OCI-LY7 (cell line): ENCODE data around the gene PSMF1. TPM values are rescaled to one million over a fixed set of nuclear protein-coding genes. Genes with fewer than 3 reads are reported as not detected.

Source experiments
- BruUV-seq: library from RNA; stranded (reverse); fragments of 400-500 nt; replicated peaks from 2 replicates; lab custom pipeline; 2021; lab: Mats Ljungman, UMichigan
- CTCF ChIA-PET: fragments of 300-600 bp; sonication (Branson Sonifier 250); formaldehyde crosslinking; loops from one replicate; lab custom pipeline; 2022; ENCODE audit warnings: antibody characterized with exemption; ENCODE audit not compliant: unreplicated experiment; lab: Charles Lee
- POLR2A ChIA-PET: fragments of 300-600 bp; sonication (Branson Sonifier 250); formaldehyde crosslinking; loops from one replicate; lab custom pipeline; 2022; ENCODE audit warnings: antibody characterized with exemption; lab: Charles Lee
- DNase-seq: peaks from one replicate; pipeline ENCODE4 v3.0.0-alpha.2; 2015; ENCODE audit warnings: low spot score
- H2AFZ ChIP-seq: fragments of 200-600 bp; sonication (generic), shearing (Covaris generic); 2 replicates; pipeline ENCODE4 v1.6.1; 2014; ENCODE audit warnings: mild to moderate bottlenecking, antibody characterized with exemption, low read length, moderate library complexity
- H3K27ac ChIP-seq: fragments of 200-600 bp; sonication (generic); 2 replicates; pipeline ENCODE4 v1.5.1; 2014; ENCODE audit warnings: mixed run types, low read depth, mild to moderate bottlenecking, moderate library complexity, low read length, inconsistent platforms; ENCODE audit not compliant: poor library complexity, severe bottlenecking
- H3K36me3 ChIP-seq: fragments of 200-600 bp; sonication (generic); 2 replicates; pipeline ENCODE4 v1.6.1; 2014; ENCODE audit warnings: mild to moderate bottlenecking, antibody characterized with exemption, low read length, moderate library complexity, mixed read lengths; ENCODE audit not compliant: insufficient read depth
- H3K4me1 ChIP-seq: fragments of 200-600 bp; sonication (generic); 2 replicates; pipeline ENCODE4 v1.5.1; 2014; ENCODE audit warnings: mild to moderate bottlenecking, low read length; ENCODE audit not compliant: insufficient read depth, poor library complexity, severe bottlenecking
- H3K4me2 ChIP-seq: fragments of 200-600 bp; sonication (generic); 2 replicates; pipeline ENCODE4 v1.6.1; 2014; ENCODE audit warnings: mild to moderate bottlenecking, low read length
- H3K4me3 ChIP-seq: fragments of 200-600 bp; sonication (generic); 2 replicates; pipeline ENCODE4 v1.5.1; 2014; ENCODE audit warnings: mild to moderate bottlenecking, low read depth, low read length; ENCODE audit not compliant: poor library complexity, severe bottlenecking
- H3K79me2 ChIP-seq: fragments of 200-600 bp; sonication (generic); 2 replicates; pipeline ENCODE4 v1.6.1; 2016; ENCODE audit warnings: low read depth, mild to moderate bottlenecking, low read length, moderate library complexity, mixed read lengths; ENCODE audit not compliant: insufficient read depth
- H3K9me2 ChIP-seq: fragments of 200-600 bp; sonication (generic); 2 replicates; pipeline ENCODE4 v1.6.1; 2016; ENCODE audit warnings: mild to moderate bottlenecking, low read length, mixed read lengths; ENCODE audit not compliant: insufficient read depth
- H3K9me3 ChIP-seq: fragments of 200-600 bp; sonication (generic); 2 replicates; pipeline ENCODE4 v1.6.1; 2014; ENCODE audit warnings: mild to moderate bottlenecking, mixed run types, low read length, mixed read lengths
- H4K20me1 ChIP-seq: fragments of 200-600 bp; sonication (generic); 2 replicates; pipeline ENCODE4 v1.6.1; 2014; ENCODE audit warnings: mild to moderate bottlenecking, antibody characterized with exemption, low read length, moderate library complexity, mixed read lengths; ENCODE audit not compliant: insufficient read depth
- CTCF ChIP-seq: fragments of 200-600 bp; sonication (generic); conservative IDR thresholded peaks from 2 replicates; pipeline ENCODE4 v1.5.1; 2014; ENCODE audit warnings: mild to moderate bottlenecking, antibody characterized with exemption, low read length, moderate library complexity, mixed read lengths
- EZH2phosphoT487 ChIP-seq: fragments of 200-600 bp; sonication (generic); IDR thresholded peaks from 2 replicates; pipeline ENCODE4 v1.6.1; 2018; ENCODE audit warnings: low read depth, borderline replicate concordance, mild to moderate bottlenecking, mixed run types, antibody characterized with exemption, low read length, moderate library complexity, mixed read lengths
- intact Hi-C: fragments of 100-400 bp; cut with micrococcal nuclease; formaldehyde crosslinking; loops from one replicate; pipeline ENCODE4 v1.10.0; 2022; ENCODE audit not compliant: unreplicated experiment
- total RNA-seq, 2 experiments: library from RNA; depleted of rRNA in 1 of 2; stranded (reverse); fragments of >200 nt in 1 of 2; shearing (Covaris generic) in 1 of 2; gene quantifications; 2 replicates each; pipeline ENCODE4 v1.2.3, GENCODE V29; 2014 to 2022

PSMF1 gene
- total RNA-seq, 2 experiments from 2014 or later = 34.7 to 132 TPM

GRCh38 chr20:1169224-1169623, 50.8 kb downstream of the PSMF1 start:
- no peaks in the 10 kb centered on the region for H3K4me1 ChIP-seq
- BruUV-seq = no TSS peak
- H3K27ac ChIP-seq = no peak overlapping the region
- no peaks in the 10 kb centered on the region for H4K20me1 ChIP-seq
- POLR2A ChIA-PET = no interaction called here
- H3K4me3 ChIP-seq = no peak overlapping the region
- no peak for DNase-seq
- no peak for TF ChIP-seq EZH2phosphoT487
- TF ChIP-seq CTCF = no peak
- no peak overlapping the region for H3K4me2 ChIP-seq
- no peaks in the 10 kb centered on the region for H3K9me2 ChIP-seq
- intact Hi-C loops = no loop called here
- H3K79me2 ChIP-seq = no peaks in the 10 kb centered on the region
- CTCF ChIA-PET = no interaction called here
- peaks cover 65% of the 10 kb centered on the region for H3K36me3 ChIP-seq
- no peaks in the 10 kb centered on the region for H3K9me3 ChIP-seq
- no peak overlapping the region for H2AFZ ChIP-seq

- Histone ChIP-seq H3K27ac (no peak overlapping the region), H3K36me3 (peaks cover 41% of the 10 kb centered on the region), H4K20me1 (no peaks in the 10 kb centered on the region), H3K9me3 (no peaks in the 10 kb centered on the region), H3K9me2 (no peaks in the 10 kb centered on the region), H3K4me2 (no peak overlapping the region), H2AFZ (no peak overlapping the region), H3K79me2 (no peaks in the 10 kb centered on the region), H3K4me1 (no peaks in the 10 kb centered on the region), H3K4me3 (no peak overlapping the region)
- CTCF ChIA-PET = no interaction called here
- POLR2A ChIA-PET = interaction anchor here (0.7 kb wide), 1 partner anchor 308 kb away, joined by 3 read pairs; no protein-coding TSS in a partner anchor
- intact Hi-C loops = no loop called here
- TF ChIP-seq CTCF (no peak), EZH2phosphoT487 (no peak)
- DNase-seq = peak; percentile 10
- no TSS peak for BruUV-seq
Observed at GRCh38 chr20:1171461-1172093, 53.2 kb downstream of the PSMF1 start.

- BruUV-seq = no TSS peak
- no peaks in the 10 kb centered on the region for H4K20me1 ChIP-seq
- H3K27ac ChIP-seq = no peak overlapping the region
- H3K9me3 ChIP-seq = no peaks in the 10 kb centered on the region
- H3K4me3 ChIP-seq = no peak overlapping the region
- TF ChIP-seq EZH2phosphoT487 (no peak), CTCF (no peak)
- intact Hi-C loops = no loop called here
- no peak for DNase-seq
- H3K4me2 ChIP-seq = no peak overlapping the region
- no peak overlapping the region for H2AFZ ChIP-seq
- no peaks in the 10 kb centered on the region for H3K9me2 ChIP-seq
- ChIA-PET CTCF (no interaction called here), POLR2A (no interaction called here)
- no peaks in the 10 kb centered on the region for H3K79me2 ChIP-seq
- H3K36me3 ChIP-seq = peaks cover 20% of the 10 kb centered on the region; the same call in 1 of the 2 replicates
- no peaks in the 10 kb centered on the region for H3K4me1 ChIP-seq
Observed at GRCh38 chr20:1173698-1174097, 55.3 kb downstream of the PSMF1 start.
